Stomach (tissue), 4 donors: ENCODE data around the gene SLC8A3.

ENCODE experiments used
- EP300 ChIP-seq: sonication (generic); formaldehyde crosslinking; IDR thresholded peaks from one replicate; pipeline ENCODE4 v1.6.1; 2017; ENCODE audit warnings: antibody characterized with exemption
- POLR2A ChIP-seq, 4 donors: fragments of 450-650 bp; IDR thresholded peaks; one replicate each; pipeline ENCODE4 v1.6.1; 2016; ENCODE audit warnings: antibody characterized with exemption in 4 of 4, control low read depth in 2 of 4, mild to moderate bottlenecking in 1 of 4, moderate library complexity in 1 of 4
- TF ChIP-seq, protein P1 (sequence below), 7 experiments: fragments of 450-650 bp in 4 of 7; fragments of 200-600 bp in 3 of 7; sonication (generic) in 3 of 7; IDR thresholded peaks; one replicate each; pipeline ENCODE4 v1.5.1; 2016 to 2019; ENCODE audit warnings: antibody characterized with exemption in 7 of 7, control low read depth in 2 of 7, mild to moderate bottlenecking in 1 of 7

DNA sequence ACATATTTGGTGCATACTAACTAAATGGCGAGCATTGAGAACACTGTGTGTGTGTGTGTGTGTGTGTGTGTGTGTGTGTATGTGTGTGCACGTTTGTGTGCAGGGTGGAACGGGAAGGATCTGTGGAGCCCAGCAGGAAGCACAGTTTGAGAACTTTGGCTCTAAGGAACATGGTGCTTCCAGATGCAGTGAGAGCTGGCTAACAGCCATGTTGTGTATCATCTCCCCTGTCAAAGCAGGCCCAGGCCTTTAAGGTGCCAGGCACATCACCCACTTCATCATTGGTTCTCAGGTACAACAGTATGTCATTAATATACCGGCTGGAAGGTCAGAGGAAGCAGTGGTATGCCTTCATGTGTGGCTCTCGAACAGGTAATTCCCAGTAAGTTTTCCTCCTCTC is 72.5 kb downstream of the SLC8A3 start:
- TF ChIP-seq, protein P1, sequence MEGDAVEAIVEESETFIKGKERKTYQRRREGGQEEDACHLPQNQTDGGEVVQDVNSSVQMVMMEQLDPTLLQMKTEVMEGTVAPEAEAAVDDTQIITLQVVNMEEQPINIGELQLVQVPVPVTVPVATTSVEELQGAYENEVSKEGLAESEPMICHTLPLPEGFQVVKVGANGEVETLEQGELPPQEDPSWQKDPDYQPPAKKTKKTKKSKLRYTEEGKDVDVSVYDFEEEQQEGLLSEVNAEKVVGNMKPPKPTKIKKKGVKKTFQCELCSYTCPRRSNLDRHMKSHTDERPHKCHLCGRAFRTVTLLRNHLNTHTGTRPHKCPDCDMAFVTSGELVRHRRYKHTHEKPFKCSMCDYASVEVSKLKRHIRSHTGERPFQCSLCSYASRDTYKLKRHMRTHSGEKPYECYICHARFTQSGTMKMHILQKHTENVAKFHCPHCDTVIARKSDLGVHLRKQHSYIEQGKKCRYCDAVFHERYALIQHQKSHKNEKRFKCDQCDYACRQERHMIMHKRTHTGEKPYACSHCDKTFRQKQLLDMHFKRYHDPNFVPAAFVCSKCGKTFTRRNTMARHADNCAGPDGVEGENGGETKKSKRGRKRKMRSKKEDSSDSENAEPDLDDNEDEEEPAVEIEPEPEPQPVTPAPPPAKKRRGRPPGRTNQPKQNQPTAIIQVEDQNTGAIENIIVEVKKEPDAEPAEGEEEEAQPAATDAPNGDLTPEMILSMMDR (IDR thresholded peaks at IDR 0.05), result no peak
- TF ChIP-seq POLR2A (IDR thresholded peaks at IDR 0.05) (no peak), EP300 (no peak)
